ENCODE measurements around the gene TMCC1.

The TMCC1 gene

DNA sequence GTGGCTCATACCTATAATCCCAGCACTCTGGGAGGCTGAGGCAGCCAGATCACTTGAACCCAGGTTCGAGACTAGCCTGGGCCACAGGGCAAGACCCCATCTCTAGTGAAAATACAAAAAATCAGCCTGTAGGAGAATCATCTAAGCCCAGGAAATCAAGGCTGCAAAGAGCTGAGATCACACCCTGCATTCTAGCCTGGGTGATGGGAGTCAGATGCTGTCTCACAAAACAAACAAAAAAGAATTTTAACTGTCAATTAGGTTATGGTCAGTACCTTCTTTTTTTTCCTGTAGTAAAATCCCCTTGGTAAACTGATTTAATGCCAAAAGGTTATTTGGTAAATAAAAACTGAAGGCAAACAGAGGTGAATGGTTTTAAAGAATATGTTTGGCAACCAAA is 29.0 kb downstream of the TMCC1 start (continued):
- TF ChIP-seq, protein P1, sequence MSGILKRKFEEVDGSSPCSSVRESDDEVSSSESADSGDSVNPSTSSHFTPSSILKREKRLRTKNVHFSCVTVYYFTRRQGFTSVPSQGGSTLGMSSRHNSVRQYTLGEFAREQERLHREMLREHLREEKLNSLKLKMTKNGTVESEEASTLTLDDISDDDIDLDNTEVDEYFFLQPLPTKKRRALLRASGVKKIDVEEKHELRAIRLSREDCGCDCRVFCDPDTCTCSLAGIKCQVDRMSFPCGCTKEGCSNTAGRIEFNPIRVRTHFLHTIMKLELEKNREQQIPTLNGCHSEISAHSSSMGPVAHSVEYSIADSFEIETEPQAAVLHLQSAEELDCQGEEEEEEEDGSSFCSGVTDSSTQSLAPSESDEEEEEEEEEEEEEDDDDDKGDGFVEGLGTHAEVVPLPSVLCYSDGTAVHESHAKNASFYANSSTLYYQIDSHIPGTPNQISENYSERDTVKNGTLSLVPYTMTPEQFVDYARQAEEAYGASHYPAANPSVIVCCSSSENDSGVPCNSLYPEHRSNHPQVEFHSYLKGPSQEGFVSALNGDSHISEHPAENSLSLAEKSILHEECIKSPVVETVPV (CRISPR knock-in tag; IDR thresholded peaks at IDR 0.05), result no peak
- TF ChIP-seq RARB (CRISPR knock-in tag; IDR thresholded peaks at IDR 0.05), result no peak
- TF ChIP-seq ARNTL (CRISPR knock-in tag; IDR thresholded peaks at IDR 0.05; ENCODE audit: borderline replicate concordance, low read depth), result no peak
- TF ChIP-seq, protein P2, sequence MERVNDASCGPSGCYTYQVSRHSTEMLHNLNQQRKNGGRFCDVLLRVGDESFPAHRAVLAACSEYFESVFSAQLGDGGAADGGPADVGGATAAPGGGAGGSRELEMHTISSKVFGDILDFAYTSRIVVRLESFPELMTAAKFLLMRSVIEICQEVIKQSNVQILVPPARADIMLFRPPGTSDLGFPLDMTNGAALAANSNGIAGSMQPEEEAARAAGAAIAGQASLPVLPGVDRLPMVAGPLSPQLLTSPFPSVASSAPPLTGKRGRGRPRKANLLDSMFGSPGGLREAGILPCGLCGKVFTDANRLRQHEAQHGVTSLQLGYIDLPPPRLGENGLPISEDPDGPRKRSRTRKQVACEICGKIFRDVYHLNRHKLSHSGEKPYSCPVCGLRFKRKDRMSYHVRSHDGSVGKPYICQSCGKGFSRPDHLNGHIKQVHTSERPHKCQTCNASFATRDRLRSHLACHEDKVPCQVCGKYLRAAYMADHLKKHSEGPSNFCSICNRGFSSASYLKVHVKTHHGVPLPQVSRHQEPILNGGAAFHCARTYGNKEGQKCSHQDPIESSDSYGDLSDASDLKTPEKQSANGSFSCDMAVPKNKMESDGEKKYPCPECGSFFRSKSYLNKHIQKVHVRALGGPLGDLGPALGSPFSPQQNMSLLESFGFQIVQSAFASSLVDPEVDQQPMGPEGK (CRISPR knock-in tag; IDR thresholded peaks at IDR 0.05; ENCODE audit: borderline replicate concordance), result no peak
- no peak for TF ChIP-seq PPARA (CRISPR knock-in tag; IDR thresholded peaks at IDR 0.05; ENCODE audit: borderline replicate concordance)

DNA sequence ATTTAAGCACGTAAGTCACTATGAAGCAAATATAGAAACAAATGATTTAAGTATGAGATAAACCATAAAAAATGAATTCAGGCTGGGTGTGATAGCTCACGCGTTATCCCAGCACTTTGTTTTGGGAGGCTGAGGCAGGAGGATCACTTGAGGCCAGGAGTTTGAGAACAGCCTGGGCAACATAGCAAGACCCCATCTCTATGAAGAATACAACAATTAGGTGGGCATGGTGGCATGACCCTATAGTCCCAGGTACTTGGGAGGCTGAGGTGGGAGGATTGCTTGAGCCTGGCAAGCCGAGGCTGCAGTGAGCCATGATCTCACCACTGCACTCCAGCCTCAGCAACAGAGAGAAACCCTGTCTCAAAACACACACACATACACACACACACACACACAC is 34.2 kb downstream of the TMCC1 start:
- TF ChIP-seq RARB (CRISPR knock-in tag; IDR thresholded peaks at IDR 0.05) (no peak), ISL1 (CRISPR knock-in tag; IDR thresholded peaks at IDR 0.05) (no peak), SNAI2 (CRISPR knock-in tag; IDR thresholded peaks at IDR 0.05) (no peak), ESRRG (CRISPR knock-in tag; IDR thresholded peaks at IDR 0.05) (no peak), BACH2 (CRISPR knock-in tag; IDR thresholded peaks at IDR 0.05; ENCODE audit: borderline replicate concordance) (no peak), ZNF565 (CRISPR knock-in tag; conservative IDR thresholded peaks at IDR 0.05; ENCODE audit: low read depth) (no peak), TOX (CRISPR knock-in tag; IDR thresholded peaks at IDR 0.05; ENCODE audit: borderline replicate concordance) (no peak), TCF4 (CRISPR knock-in tag; IDR thresholded peaks at IDR 0.05; ENCODE audit: borderline replicate concordance) (no peak), ZNF8 (CRISPR knock-in tag; IDR thresholded peaks at IDR 0.05) (no peak), ARNTL (CRISPR knock-in tag; IDR thresholded peaks at IDR 0.05; ENCODE audit: borderline replicate concordance, low read depth) (no peak), CSDC2 (CRISPR knock-in tag; IDR thresholded peaks at IDR 0.05) (no peak)
- TF ChIP-seq, protein P1 (CRISPR knock-in tag; IDR thresholded peaks at IDR 0.05), result no peak
- TF ChIP-seq, protein P3, sequence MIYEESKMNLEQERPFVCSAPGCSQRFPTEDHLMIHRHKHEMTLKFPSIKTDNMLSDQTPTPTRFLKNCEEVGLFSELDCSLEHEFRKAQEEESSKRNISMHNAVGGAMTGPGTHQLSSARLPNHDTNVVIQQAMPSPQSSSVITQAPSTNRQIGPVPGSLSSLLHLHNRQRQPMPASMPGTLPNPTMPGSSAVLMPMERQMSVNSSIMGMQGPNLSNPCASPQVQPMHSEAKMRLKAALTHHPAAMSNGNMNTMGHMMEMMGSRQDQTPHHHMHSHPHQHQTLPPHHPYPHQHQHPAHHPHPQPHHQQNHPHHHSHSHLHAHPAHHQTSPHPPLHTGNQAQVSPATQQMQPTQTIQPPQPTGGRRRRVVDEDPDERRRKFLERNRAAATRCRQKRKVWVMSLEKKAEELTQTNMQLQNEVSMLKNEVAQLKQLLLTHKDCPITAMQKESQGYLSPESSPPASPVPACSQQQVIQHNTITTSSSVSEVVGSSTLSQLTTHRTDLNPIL (CRISPR knock-in tag; IDR thresholded peaks at IDR 0.05; ENCODE audit: low read depth), result no peak
- TF ChIP-seq, protein P4, sequence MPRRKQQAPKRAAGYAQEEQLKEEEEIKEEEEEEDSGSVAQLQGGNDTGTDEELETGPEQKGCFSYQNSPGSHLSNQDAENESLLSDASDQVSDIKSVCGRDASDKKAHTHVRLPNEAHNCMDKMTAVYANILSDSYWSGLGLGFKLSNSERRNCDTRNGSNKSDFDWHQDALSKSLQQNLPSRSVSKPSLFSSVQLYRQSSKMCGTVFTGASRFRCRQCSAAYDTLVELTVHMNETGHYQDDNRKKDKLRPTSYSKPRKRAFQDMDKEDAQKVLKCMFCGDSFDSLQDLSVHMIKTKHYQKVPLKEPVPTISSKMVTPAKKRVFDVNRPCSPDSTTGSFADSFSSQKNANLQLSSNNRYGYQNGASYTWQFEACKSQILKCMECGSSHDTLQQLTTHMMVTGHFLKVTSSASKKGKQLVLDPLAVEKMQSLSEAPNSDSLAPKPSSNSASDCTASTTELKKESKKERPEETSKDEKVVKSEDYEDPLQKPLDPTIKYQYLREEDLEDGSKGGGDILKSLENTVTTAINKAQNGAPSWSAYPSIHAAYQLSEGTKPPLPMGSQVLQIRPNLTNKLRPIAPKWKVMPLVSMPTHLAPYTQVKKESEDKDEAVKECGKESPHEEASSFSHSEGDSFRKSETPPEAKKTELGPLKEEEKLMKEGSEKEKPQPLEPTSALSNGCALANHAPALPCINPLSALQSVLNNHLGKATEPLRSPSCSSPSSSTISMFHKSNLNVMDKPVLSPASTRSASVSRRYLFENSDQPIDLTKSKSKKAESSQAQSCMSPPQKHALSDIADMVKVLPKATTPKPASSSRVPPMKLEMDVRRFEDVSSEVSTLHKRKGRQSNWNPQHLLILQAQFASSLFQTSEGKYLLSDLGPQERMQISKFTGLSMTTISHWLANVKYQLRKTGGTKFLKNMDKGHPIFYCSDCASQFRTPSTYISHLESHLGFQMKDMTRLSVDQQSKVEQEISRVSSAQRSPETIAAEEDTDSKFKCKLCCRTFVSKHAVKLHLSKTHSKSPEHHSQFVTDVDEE (CRISPR knock-in tag; IDR thresholded peaks at IDR 0.05), result no peak
- TF ChIP-seq, protein P5, sequence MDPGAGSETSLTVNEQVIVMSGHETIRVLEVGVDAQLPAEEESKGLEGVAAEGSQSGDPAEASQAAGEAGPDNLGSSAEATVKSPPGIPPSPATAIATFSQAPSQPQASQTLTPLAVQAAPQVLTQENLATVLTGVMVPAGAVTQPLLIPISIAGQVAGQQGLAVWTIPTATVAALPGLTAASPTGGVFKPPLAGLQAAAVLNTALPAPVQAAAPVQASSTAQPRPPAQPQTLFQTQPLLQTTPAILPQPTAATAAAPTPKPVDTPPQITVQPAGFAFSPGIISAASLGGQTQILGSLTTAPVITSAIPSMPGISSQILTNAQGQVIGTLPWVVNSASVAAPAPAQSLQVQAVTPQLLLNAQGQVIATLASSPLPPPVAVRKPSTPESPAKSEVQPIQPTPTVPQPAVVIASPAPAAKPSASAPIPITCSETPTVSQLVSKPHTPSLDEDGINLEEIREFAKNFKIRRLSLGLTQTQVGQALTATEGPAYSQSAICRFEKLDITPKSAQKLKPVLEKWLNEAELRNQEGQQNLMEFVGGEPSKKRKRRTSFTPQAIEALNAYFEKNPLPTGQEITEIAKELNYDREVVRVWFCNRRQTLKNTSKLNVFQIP (CRISPR knock-in tag; IDR thresholded peaks at IDR 0.05; ENCODE audit: borderline replicate concordance, low read depth), result no peak
- ATAC-seq, result no peak

DNA sequence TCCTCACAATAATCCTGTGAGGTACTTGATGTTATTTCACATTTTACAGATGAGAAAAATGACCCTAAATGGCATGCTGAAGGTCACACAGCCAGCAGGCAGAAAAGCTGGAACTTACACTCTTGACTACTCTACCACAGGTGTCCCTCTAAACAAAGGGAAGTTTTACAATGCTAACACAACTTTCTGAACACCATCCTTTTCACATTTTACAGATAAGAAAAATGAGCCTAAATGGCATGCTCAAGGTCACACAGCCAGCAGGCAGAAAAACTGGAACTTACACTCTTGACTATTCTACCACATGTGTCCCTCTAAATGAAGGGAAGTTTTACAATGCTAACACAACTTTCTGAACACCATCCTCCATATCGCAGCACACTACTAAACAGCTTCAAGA is 35.6 kb downstream of the TMCC1 start:
- ATAC-seq, result no peak
- no peak for TF ChIP-seq CSDC2 (CRISPR knock-in tag; IDR thresholded peaks at IDR 0.05)
- no peak for TF ChIP-seq GLIS3 (CRISPR knock-in tag; IDR thresholded peaks at IDR 0.05)
- TF ChIP-seq OSR1 (CRISPR knock-in tag; IDR thresholded peaks at IDR 0.05), result no peak
- no peak for TF ChIP-seq ISL1 (CRISPR knock-in tag; IDR thresholded peaks at IDR 0.05)
- no peak for TF ChIP-seq ESRRG (CRISPR knock-in tag; IDR thresholded peaks at IDR 0.05)
- TF ChIP-seq ZNF565 (CRISPR knock-in tag; conservative IDR thresholded peaks at IDR 0.05; ENCODE audit: low read depth), result no peak
- TF ChIP-seq, protein P3 (CRISPR knock-in tag; IDR thresholded peaks at IDR 0.05; ENCODE audit: low read depth), result no peak
- TF ChIP-seq BACH2 (CRISPR knock-in tag; IDR thresholded peaks at IDR 0.05; ENCODE audit: borderline replicate concordance), result no peak
- TF ChIP-seq, protein P5 (CRISPR knock-in tag; IDR thresholded peaks at IDR 0.05; ENCODE audit: borderline replicate concordance, low read depth), result no peak
- TF ChIP-seq TOX (CRISPR knock-in tag; IDR thresholded peaks at IDR 0.05; ENCODE audit: borderline replicate concordance), result no peak
- TF ChIP-seq ARNTL (CRISPR knock-in tag; IDR thresholded peaks at IDR 0.05; ENCODE audit: borderline replicate concordance, low read depth), result no peak
- no peak for TF ChIP-seq TCF4 (CRISPR knock-in tag; IDR thresholded peaks at IDR 0.05; ENCODE audit: borderline replicate concordance)
- no peak for TF ChIP-seq RARB (CRISPR knock-in tag; IDR thresholded peaks at IDR 0.05)
- no peak for TF ChIP-seq ZNF8 (CRISPR knock-in tag; IDR thresholded peaks at IDR 0.05)
